Right cardiac atrium (tissue), 5 donors: ENCODE results near the gene VWA7. TPM values are rescaled to one million over a fixed set of nuclear protein-coding genes. Genes with fewer than 3 reads are reported as not detected.
"Not testable (repeated sequence)": the region's sequence is repeated elsewhere in the genome, so short reads cannot be mapped to it uniquely, and the experiment has no call there.

Experiments
- ATAC-seq, 2 donors: fragments of 200-7000 bp; cut with Tn5 transposase; one replicate each; pipeline versions ENCODE4 v1.8.0 to v1.9.1; 2020; ENCODE audit warnings: moderate library complexity in 2 of 2, mild to moderate bottlenecking in 1 of 2
- DNase-seq, 3 donors: peaks; one replicate each; pipeline ENCODE4 v3.0.0-alpha.2; 2020
- H3K27ac ChIP-seq: one replicate; pipeline ENCODE4 v1.5.1; 2013; ENCODE audit warnings: mild to moderate bottlenecking, low read length, control low read depth, moderate library complexity
- H3K27me3 ChIP-seq: one replicate; pipeline ENCODE4 v1.6.1; 2013; ENCODE audit not compliant: control insufficient read depth, insufficient read depth
- H3K4me1 ChIP-seq: one replicate; pipeline ENCODE4 v1.6.1; 2013; ENCODE audit warnings: low read length; ENCODE audit not compliant: control insufficient read depth, insufficient read depth
- H3K4me3 ChIP-seq: one replicate; pipeline ENCODE4 v1.5.1; 2013; ENCODE audit warnings: low read length, control low read depth
- H3K9me3 ChIP-seq: one replicate; pipeline ENCODE4 v1.6.1; 2013; ENCODE audit warnings: low read length; ENCODE audit not compliant: control insufficient read depth
- WGBS: extraction: QIAGEN DNeasy Blood & Tissue Kit; methylation state at CpG from one replicate; pipeline ENCODE4 v1.1.7; 2013; 5-methylcytosine and 5-hydroxymethylcytosine counted together
- intact Hi-C, 4 donors: fragments of 100-400 bp; cut with DNase I; formaldehyde crosslinking; loops; one replicate each; pipeline versions ENCODE4 v1.11.0 to v1.14.0; 2022 to 2023
- polyA plus RNA-seq: library from polyadenylated mRNA; stranded (reverse); fragments of 200-250 nt; gene quantifications from one replicate; pipeline ENCODE4 v1.2.3, GENCODE V29; 2013
- total RNA-seq, 4 donors: library from RNA; stranded (reverse); fragmentation: NEBNext Ultra II Directional; extraction: Animal tissue kit (Norgen Biotek cat#: 25700); gene quantifications; one replicate each; pipeline ENCODE4 v1.2.1, GENCODE V29; 2021
- donor health status: healthy with polysubstance abuse.
- donor health status: DM: no; HTN: yes; CAD: no.
- donor health status: DM: no; HTN: no; CAD: no.
- donor health status: DM: no; HTN: yes; CAD: no; lungs with severe emphysema.
- donor health status: DM: yes; HTN: yes; CAD: no.

Gene VWA7
- total and polyA plus RNA-seq, 5 donors, result 3.2 to 12.8 (median 7.0) TPM

- H3K4me1 ChIP-seq, ATAC-seq, intact Hi-C loops, H3K9me3 ChIP-seq, H3K27me3 ChIP-seq: not testable (repeated sequence)
- H3K27ac ChIP-seq, result peak overlapping the region; percentile 43
- peak overlapping the region; percentile 89 for H3K4me3 ChIP-seq
- 18% methylated on average over 15 of the region's 37 CpGs for WGBS
- DNase-seq, result peak in 2 of 3 donors; percentile 66 to 67
These were observed 40.2 kb upstream of the VWA7 start for GRCh38 chr6:31817133-31817928.

GRCh38 chr6:31815025-31815838 lies 38.1 kb upstream of the VWA7 start, which contains the start of the genes HSPA1A and HSPA1L:
Gene HSPA1A (plus strand): TSS chr6:31815543. CDS start chr6:31815757, 214 bp downstream.
Gene HSPA1L (minus strand): TSS chr6:31815283. CDS start chr6:31811972, 3,311 bp downstream.
- WGBS, result 0% methylated on average over 56 of the region's 56 CpGs
- Histone ChIP-seq H3K27me3 (no peaks in the 10 kb centered on the region), H3K27ac (peak within 1 kb of the TSS; percentile 98), H3K4me3 (peak within 1 kb of the TSS; percentile 92), H3K4me1 (no peaks in the 10 kb centered on the region), H3K9me3 (no peaks in the 10 kb centered on the region)
- ATAC-seq (peak; percentile 92 to 93), DNase-seq (peak; percentile 97 to 98 (median 97))
- intact Hi-C loops, result no loop called here

DNA sequence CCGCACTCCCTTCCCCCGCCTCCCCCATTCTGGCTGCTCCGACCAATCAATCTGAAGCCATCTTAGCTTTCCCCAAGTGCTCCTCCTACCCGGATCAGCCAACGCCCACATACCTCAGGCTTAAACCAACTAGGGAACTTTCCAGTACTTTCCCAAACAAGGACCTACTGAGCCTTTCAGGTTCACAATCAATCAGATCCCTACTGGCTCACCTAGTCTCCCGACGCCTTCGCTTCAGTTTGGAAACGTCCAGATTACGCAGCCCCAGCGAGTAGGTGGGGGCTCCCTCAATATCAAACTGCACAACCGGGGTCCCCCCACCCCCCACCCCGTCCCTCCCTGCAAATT lies 37.5 kb upstream of the VWA7 start:
- peak overlapping the region; percentile 97 for H3K27ac ChIP-seq
- intact Hi-C loops, result no loop called here
- under 1% methylated on average over 13 of the region's 13 CpGs for WGBS
- H3K4me3 ChIP-seq, result peak overlapping the region; percentile 92
- H3K9me3 ChIP-seq, result no peaks in the 10 kb centered on the region
- no peaks in the 10 kb centered on the region for H3K27me3 ChIP-seq
- DNase-seq (peak; percentile 96 to 98 (median 97)), ATAC-seq (peak; percentile 91 to 92)
- H3K4me1 ChIP-seq, result no peaks in the 10 kb centered on the region

DNA sequence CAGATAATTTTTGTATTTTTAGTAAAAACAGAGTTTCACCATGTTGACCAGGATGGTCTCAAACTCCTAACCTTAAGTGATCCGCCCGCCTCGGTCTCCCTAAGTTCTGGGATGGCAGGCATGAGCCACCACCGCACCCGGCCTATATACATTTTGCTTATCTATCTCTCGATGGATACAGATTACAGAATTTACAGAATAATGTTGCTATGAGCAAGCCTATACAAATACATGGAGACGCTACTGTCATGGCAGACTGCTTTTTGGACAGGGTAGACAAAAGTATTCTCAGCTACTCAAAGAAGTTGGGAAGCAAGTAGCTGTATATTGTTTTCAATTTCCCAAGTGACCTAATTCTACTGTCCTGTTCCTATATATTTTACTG lies 36.3 kb upstream of the VWA7 start:
- ATAC-seq (no peak), DNase-seq (no peak)
- 96% methylated on average over 7 of the region's 7 CpGs for WGBS
- no peaks in the 10 kb centered on the region for H3K4me1 ChIP-seq
- no peaks in the 10 kb centered on the region for H3K9me3 ChIP-seq
- intact Hi-C loops, result no loop called here
- no peaks in the 10 kb centered on the region for H3K27me3 ChIP-seq
- peak overlapping the region; percentile 98 for H3K27ac ChIP-seq
- H3K4me3 ChIP-seq, result no peak overlapping the region

DNA sequence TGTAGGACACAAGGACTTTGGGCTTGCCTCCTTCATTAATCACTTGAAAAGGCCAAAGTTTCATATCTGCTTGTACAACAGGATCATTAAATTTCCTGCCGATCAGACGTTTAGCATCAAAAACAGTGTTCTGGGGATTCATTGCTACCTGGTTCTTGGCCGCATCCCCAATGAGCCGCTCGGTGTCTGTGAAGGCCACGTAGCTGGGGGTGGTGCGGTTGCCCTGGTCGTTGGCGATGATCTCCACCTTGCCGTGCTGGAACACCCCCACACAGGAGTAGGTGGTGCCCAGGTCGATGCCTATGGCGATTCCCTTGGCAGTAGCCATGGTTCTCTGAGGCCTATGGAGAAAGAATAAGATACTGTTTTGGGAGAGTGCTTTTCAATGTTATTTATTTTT lies 34.5 kb upstream of the VWA7 start:
- Histone ChIP-seq H3K4me1 (no peaks in the 10 kb centered on the region), H3K4me3 (no peak overlapping the region), H3K27me3 (no peaks in the 10 kb centered on the region), H3K9me3 (no peaks in the 10 kb centered on the region), H3K27ac (no peak overlapping the region)
- ATAC-seq (no peak), DNase-seq (no peak)
- intact Hi-C loops, result no loop called here
- 97% methylated on average over 12 of the region's 12 CpGs for WGBS

- H3K9me3 ChIP-seq, H3K4me3 ChIP-seq, DNase-seq, H3K27ac ChIP-seq, H3K4me1 ChIP-seq, intact Hi-C loops, ATAC-seq, H3K27me3 ChIP-seq: not testable (repeated sequence)
- 92% methylated on average over 10 of the region's 10 CpGs for WGBS
These were observed 31.5 kb upstream of the VWA7 start for GRCh38 chr6:31808599-31808998.

DNA sequence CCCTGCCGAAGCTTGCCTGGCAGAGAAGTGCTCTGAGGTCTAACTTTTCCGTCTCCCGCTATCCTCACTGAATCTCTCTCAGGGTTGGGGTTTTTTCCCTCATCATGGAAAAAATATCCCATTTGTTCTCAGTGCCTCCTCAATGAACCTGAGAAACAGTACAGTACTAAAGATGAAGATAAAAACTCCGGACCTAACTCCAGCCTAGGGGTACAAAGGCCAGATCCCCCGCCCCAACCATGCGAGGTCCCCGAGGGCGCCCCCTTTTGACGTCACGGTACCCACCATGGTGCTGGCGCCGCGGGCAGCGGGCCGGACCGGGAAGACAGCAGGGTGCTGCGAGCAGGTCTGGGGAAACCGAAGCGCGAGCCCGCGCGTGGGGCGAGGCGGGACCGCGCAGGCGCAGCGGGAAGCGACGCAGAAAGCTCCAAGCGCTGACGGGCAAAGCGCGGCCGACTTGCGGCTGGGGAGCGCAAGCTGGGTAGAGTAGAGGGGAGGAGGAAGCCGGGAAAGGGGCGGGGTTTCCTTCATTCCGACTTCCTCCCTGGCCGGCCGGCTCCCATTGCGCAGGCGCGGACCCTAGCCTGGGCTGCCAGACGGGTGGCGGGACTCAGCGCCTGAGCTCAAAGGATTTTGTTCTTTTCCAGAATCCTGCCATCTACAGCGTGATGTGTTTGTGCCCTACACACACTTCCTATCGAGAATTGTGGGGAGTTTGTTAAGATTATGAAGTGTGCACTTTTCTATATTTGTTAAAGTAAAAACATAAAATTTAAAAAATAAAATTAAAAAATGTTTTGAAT lies 29.5 kb upstream of the VWA7 start, which contains the start of gene LSM2:
LSM2 (minus strand) TSS at position 497 of the 803 bp plus-strand sequence; CDS start at position 288, 209 bp downstream.
- Histone ChIP-seq H3K27me3 (no peaks in the 10 kb centered on the region), H3K27ac (peak within 1 kb of the TSS; percentile 78), H3K9me3 (no peaks in the 10 kb centered on the region), H3K4me3 (peak within 1 kb of the TSS; percentile 55), H3K4me1 (no peaks in the 10 kb centered on the region)
- ATAC-seq, result peak; percentile 99
- intact Hi-C loops, result no loop called here
- under 1% methylated on average over 51 of the region's 51 CpGs for WGBS
- peak; percentile 99 for DNase-seq

GRCh38 chr6:31805939-31806469 lies 28.9 kb upstream of the VWA7 start:
- intact Hi-C loops, result no loop called here

GRCh38 chr6:31801031-31801927 lies 24.2 kb upstream of the VWA7 start:
- H3K27me3 ChIP-seq, H3K27ac ChIP-seq, intact Hi-C loops, DNase-seq, H3K9me3 ChIP-seq, H3K4me1 ChIP-seq, H3K4me3 ChIP-seq, ATAC-seq: not testable (repeated sequence)
- 96% methylated on average over 8 of the region's 8 CpGs for WGBS

More at GRCh38 chr6:31805939-31806469, 28.9 kb upstream of the VWA7 start:
- peak overlapping the region; percentile 78 for H3K27ac ChIP-seq
- peak overlapping the region; percentile 55 for H3K4me3 ChIP-seq
- 14% methylated on average over 7 of the region's 7 CpGs for WGBS
- peak in 1 of 3 donors; percentile 20 for DNase-seq
- H3K9me3 ChIP-seq, result no peaks in the 10 kb centered on the region
- no peaks in the 10 kb centered on the region for H3K4me1 ChIP-seq
- ATAC-seq, result peak; percentile 2 to 5
- no peaks in the 10 kb centered on the region for H3K27me3 ChIP-seq
